NCI-H1105 (cell line): ENCODE data around the gene ANO1.
"Not testable (repeated sequence)": the region's sequence is repeated elsewhere in the genome, so short reads cannot be mapped to it uniquely, and the experiment has no call there.

Experiments
- DNase-seq: peaks from one replicate; lab custom pipeline; 2025; lab: John Stamatoyannopoulos, UW

Gene ANO1

DNA sequence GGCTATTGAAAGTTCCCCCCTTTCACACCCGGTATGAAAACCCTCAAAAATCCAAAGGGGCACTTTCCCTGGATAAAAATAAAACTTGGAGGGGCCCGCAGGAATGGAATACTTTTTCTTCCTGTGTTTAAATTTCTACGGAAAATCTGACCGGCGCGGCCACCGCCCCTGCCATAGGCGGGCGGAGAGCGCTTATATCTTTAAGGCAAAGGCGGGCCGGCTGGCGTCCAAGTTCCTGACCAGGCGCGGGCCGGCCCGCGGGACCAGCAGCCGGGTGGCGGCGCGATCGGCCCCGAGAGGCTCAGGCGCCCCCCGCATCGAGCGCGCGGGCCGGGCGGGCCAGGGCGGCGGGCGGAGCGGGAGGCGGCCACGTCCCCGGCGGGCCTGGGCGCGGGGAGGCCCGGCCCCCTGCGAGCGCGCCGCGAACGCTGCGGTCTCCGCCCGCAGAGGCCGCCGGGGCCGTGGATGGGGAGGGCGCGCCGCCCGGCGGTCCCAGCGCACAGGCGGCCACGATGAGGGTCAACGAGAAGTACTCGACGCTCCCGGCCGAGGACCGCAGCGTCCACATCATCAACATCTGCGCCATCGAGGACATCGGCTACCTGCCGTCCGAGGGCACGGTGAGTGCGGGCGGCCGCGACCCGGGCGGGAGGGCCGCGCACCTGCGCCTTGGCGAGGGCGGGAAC is at the start of gene ANO1:
Gene ANO1, plus strand, starts transcription at position 223 of the 686 bp plus-strand sequence. Its CDS starts 290 bp downstream, at position 513.
- DNase-seq = no peak

DNA sequence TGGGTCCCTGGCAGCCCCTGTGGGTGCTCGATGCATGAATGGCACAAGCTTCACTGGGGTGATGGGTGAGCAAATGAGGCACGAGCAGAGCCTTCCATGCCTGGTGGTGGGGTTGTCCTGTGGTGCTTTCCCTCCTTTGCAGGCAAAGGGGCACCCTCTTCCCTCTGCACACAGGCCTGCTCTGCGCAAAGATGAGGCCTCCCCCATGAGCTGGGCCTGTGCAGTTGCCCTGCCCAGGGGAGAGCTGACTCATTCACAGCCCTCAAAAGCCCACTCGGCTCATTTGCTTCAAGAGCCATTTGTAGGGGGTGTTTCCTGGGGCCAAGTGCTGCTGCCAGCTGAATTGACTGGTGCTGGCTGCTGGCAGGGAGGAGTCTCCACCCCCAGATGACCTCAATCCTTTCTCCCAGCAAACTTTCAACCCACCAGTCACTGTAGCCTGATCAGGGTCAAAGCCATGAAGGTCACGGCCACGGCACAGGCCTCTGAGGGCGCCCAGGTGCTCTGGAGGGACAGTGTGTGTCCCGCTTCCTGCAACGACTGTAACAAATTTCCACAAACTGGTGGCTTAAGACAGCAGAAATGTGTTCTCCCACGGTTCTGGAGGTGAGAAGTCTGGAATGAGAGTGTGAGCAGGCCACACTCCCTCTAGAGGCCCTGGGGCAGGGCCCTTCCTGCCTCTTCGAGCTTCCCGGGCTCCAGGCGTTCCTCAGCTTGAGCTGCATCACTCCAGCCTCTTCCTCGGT is 48.8 kb upstream of the ANO1 start:
- DNase-seq = no peak

DNA sequence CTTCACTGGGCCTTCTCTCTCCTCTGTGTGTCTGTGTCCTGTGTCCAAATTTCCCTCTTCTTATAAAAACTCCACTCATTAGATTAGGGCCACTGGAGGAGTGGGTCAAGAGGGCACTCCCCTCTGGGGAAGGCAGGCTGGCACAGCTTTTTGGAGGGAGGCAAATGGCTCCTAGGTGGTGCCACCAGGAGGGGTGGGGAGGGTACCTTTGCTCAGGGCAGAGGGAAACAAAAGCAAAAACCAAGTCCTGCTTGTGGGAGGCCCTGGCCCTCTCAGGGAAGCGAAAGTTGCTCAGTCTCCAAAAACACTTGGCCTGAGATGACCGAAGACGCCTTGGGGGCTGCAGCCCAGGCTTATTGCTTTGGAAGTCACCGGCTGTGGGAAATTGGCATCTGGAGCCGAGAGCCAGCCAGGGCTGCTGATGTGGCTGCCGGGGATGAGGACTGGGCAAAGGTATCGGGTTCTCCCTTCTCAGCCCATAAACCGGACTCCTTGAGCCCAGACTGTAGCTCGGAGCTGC is 48.2 kb upstream of the ANO1 start:
- DNase-seq = no peak

DNA sequence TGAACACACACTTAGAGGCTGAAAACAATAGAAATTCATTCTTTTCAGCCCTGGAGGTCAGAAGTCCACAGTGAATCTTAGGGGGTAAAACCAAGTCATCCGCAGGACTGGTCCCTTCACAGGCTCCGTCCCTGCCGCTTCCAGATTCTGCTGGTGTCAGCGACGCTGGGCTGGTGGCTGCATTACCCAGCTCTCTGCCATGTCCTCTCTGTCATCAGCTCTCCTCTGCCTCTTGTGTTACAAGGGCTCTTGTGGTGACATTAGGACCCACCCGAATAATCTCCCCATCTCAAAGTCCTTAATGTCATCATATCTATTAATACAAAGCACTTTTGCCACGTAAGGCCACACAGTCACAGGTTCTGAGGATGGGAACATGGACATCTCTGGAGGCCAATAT is 47.7 kb upstream of the ANO1 start:
- DNase-seq = no peak

DNA sequence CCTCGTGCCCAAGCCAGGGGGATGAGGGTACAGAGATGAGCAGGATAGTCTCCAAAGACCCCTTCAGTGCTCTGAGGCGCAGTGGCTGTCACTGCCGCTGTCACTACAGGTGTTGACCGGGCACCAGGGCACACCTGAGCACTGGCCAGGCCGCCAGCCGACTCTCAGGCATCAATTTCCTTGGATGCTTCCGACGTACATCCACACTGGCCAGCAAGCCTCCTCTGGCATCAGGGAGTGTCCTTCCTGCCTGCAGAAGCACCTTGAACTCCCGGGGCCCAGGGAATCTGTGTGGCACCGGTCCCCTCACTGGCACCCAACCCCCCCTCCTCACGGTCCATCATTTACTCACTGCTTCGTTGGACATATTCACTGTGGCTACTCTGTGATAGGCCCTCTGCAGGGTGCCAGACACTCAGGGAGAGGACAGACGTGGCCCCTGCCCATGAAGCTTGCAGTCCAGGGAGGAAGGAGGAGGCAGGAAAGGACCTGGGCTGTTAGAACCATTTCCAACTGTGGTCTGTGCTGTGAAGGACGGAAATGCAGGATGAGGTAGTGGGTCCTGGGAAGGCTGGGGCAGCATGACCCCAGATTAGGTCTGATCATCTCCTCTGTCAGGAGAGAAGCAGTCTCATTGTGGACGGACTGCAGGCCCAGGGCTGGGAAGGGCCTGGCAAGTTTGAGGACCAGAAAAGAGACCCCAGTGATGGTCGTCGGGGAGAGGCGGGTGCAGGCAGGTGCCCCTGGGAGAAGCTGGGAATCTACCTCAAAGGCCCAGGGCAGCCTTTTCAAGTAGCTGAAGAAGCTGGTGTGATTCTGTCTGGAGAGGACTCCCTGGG is 46.3 kb upstream of the ANO1 start:
- DNase-seq = no peak

DNA sequence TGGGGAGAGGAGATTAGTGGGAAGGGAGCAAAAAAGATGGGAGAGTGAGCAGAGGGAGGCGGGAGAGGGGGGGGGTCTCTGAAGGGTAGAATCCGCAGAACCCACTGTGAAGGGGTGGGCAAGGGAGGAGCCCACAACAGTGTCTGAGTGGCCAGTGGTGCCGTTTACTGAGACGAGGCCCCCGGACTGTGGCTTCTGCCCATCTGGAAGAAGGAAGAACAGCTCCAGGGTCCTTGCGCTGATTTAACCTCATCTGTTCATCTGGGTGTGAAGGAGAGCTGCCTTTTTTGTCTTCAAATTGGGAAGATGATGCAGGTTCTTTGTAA is 45.7 kb upstream of the ANO1 start:
- no peak for DNase-seq

DNA sequence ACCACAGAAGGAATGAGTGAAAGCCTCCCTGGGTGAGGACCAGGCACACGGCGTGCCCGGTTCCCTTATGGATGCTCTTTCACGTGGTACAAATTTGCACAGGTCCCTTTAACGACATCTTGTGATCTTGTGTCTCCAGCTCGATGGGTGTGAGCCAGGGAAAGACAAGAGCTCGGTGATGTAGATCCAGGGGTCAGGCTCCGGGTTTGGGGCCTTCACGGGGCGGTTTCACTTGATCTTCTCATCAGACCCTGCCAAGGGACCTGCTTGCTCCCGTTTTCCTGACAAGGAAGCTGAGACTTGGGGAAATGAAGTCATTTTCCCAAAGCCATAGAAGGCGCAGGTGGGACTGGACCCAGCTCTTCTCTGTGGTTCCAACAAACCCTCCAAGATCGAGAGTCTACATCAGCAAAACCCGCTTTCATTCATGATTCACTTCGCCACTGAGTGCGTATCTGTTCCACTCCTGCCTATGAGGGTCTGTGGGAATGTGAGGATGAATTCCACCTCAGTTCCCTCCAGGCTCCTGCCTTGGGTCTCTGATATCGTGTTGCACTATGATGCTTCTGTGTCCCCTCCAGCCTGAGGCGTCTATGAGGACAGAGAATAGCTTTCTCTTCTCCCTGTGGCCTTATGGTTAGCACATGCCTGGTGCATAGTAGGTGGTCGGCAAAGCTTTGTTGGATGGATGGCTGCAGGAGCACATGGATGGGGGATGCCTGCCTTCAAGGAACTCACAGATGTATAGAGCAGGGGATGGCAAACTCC is 45.0 kb upstream of the ANO1 start:
- no peak for DNase-seq

DNA sequence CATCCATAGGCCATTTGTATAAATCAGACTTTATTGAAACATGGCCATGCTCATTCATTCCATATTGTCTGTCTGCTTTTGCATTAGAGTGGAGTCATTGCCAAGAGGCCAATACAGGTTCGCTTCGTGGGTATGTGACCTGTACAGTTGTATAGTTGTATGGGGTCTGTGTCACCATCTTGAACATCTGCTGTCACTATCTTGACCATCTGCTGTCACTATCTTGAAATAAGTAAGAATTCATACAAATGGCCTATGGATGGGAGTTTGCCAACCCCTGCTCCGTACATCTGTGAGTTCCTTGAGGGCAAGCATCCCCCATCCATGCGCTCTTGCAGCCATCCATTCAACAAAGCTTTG is 44.4 kb upstream of the ANO1 start:
- DNase-seq = no peak

DNA sequence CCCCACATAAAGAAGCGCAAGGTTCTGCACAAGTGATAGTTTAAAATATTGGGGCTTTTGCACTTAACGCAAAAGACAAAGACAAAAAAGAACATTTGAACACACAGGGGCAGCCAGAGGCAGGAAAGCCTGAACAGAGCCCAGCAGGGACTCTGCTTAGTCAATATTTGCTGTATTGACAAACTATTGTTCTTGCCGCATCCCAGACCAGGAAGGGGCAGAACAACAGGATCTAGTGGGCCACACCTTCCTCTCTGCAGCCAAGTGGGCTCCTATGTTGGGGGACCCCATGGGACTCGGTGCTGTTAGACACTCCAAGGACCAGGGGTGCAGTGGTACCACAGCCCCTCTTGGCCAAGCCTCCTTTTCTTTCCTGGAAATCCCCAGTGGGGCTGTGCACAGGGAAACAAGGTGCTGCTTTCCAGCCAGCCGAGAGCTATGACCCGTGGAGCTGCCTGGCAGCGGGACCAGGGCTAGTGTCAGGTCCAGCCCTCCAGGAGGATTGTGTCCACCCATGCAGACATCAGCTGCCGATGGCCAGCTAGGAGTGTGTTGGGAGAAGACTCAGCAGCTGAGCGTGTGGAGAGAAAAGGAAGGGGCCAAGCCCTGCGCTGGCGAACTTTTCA is 43.3 kb upstream of the ANO1 start:
- DNase-seq = no peak

DNA sequence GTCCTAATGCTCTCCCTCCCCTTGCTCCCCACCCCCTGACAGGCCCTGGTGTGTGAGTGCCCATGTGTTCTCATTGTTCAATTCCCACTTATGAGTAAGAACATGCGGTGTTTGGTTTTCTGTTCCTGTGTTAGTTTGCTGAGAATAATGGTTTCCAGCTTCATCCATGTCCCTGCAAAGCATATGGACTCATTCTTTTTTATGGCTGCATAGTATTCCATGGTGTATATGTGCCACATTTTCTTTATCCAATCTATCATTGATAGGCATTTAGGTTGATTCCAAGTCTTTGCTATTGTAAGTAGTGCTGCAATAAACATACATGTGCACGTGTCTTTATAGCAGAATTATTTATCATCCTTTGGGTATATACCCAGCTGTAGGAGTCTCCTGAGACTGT is 42.5 kb upstream of the ANO1 start:
- DNase-seq = not testable (repeated sequence)

DNA sequence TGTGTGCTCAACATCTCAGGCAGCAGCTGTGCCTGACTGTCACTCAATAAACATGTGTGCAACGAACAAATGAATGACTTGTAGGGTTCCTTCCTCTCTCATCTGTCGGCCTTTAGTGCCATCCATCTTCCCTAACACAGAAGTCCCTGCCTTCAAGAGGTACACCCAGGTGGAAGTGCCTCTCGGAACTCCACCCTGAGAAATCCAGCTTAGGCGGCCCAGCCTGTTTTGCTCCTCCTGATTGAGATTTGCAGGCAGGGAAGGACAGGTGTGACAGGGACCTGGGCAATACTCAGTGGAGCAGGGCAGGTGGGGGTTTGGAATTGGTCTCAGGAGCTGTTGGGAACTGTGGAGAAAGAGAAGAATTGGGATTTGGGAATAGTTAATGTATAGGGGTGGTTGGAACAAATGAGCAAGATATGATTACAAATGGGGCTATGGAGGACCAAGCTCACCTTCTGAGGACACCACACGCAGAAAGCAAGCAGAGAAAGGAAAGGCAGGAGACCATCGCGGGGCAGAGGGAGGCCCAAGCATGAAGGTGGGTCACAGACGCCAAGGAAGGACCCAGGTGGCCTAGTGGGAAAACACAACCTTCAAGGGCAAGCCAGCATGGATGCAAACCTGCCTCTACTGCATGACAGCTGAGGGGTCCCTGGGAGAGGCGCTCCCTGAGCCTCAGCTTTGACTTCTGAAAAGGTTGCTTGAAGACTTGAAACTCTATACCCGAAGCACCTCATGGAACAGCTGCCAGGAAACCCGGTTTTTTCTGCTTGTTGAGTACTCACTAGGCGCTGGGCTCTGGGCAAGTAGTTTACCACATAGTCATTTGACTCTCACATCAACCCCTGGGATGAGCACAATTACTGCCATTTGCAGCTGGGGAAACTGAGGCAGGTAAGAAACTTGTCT is 40.9 kb upstream of the ANO1 start:
- DNase-seq = no peak

DNA sequence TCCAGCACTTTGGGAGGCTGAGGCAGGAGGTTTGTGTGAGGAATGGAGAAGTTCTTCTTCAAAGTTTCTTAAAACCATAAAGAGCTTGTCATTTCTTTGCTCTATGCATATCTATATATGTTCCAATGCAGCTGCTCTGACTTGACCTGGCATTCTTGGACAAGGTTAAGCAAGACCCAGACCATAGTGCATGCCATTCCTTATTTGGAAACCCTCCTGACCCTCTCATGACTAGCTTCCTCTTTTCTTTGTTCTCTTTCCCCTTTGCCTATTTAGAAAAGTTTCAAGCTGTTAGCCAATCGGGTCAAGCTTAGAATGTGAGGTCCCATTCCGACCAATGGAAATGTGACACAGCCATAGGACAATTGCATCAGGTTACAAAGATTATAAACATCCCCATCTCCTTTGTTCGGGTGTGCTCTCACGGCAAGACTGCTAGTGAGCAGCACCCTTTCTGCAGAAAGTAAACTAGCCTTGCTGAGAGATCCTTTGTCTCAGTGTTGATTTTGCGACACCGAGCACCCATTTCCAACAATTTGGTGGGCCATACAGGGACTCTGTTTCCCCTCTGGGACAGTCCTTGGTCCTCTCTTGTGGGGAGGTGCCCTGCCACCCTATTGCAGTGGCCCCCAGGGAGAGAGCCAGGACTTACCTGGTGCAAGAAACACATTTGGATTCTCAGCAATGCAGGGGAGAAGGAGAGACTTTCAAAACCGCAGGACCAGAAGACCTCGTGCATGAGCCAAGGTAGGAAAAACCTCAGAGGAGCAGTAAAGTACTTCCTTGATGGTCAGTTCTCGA is 39.9 kb upstream of the ANO1 start:
- no peak for DNase-seq

DNA sequence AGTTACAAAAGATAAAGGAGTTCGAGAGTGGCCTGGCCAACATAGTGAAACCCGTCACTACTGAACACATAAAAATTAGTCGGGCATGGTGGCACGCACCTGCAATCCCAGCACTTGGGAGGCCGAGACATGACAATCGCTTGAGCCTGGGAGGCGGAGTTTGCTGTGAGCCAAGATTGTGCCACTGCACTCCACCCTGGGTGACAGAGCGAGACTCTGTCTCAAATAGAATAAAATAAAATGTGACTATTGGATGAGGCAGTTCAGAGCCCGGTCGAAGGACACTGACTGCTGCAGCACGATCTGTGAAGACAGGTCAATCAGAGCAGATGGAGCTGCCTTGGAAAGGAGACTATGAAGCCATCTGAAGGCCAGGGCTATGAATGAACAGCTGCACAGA is 37.7 kb upstream of the ANO1 start:
- no peak for DNase-seq

DNA sequence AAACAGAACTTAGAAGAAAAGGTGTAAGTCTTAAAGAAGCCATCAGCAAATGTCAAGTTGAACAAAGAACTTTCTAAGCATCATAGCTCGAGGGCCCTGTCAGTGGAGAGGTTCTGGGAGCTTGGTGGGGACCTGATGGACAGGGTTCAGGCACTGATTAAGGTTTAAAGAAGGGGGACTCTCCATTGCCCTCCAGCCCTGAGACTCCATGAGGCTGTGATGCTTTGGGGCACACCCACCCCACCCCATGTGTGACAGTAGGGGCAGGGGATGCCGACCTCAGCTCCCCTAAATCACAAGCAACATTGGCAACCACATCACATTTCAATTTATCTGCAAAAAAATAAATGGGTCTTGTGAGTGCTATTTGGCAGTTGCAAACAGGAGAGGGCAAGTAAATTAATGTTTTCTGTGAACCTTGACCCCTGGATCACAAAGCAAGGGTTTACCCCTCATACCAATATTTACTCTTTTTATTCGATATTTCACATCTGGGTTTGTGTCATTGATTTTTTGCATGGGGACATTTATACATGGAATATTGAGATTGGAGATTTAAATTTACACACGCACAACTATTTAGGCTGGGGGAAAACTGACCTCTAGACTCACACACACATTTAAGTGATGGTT is 37.1 kb upstream of the ANO1 start:
- DNase-seq = no peak

DNA sequence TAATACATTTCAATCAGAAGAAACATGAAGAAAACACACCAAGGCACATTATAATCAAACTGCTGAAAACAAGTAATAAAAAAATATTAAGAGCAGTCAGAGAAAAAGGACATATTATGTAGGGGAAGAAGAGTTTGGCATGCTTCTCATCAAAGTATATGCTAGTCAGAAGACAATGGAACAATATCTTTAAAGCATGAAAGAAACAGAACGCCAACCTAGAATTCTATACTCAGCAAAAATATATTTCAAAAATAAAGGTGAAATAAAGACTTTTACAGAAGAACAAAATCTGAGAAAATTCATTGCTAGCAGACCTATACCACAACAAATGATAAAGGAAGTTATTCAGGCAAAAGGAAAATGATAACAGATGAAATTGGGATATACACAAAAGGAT is 34.6 kb upstream of the ANO1 start:
- no peak for DNase-seq

DNA sequence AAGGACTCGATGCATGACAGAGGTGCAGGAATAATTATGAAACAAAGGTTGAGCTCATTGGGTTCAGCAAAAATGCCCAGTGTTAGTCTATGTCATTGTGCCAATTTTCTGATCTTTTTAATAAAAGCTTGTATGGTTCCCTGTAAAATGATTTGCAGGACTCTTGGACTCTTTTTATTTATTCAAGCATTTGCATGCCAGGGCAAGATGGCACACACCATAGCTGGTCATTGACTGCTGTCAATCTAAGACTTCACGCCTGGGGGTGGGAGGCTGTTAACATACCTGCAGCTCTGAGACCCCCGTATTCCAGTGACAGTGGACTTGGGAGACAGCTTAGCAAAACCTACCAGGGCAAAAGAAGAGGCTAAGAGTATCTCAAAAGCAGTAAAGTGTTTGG is 32.0 kb upstream of the ANO1 start:
- DNase-seq = no peak

DNA sequence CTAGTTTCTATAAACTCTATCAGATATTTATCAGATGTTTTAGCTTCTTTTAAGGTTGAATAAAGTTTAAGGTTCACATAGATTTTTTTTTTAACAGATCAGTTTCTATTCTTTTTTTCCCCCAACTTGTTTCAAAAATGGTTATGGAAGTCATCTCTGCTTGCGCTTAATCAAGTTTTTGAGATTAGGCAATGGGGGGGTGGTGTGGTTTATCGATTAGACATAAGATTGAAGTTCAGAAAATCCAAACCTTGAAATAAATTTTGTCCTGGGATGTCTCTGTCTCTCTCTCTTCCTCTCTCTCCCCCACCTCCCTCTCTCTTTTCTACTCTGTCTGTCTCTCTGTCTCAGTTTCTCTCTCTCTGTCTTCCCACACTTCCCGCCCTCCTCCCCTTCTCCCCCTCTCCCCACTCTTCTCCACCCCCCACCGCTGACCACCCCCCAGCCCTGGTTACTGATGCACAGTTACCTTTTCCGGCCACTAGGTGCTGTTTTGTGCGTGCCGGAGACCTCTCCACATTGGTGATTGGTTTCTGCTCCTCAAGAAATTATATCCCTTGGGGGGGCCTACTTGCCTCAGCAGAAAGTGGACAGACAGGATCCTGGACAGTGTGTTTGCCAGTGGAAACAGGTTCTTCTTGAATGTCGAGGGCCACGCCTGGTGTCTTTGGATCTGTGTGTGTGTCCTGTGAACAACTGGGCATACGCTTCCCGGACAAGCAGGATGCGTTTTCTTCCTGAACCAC is 29.7 kb upstream of the ANO1 start:
- DNase-seq = no peak

DNA sequence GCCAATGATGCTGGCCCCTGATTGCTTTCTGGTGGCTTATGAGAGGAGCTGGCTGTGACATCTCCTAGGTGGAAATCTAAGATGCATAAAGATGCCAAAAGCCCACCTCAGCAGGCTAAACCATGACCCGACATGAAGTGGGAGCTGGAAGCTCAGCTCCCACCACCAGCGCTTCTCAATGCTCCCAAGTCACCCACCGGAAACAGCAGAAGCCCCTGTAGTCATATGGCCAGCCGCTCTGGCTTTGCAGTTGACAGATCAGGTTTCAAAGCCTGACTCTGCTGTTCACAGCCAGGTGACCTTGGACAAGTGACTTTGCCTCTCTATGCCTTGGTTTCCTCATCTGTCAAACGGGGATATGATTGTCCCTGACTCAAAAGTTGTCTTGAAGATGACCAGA is 29.1 kb upstream of the ANO1 start:
- DNase-seq = no peak

DNA sequence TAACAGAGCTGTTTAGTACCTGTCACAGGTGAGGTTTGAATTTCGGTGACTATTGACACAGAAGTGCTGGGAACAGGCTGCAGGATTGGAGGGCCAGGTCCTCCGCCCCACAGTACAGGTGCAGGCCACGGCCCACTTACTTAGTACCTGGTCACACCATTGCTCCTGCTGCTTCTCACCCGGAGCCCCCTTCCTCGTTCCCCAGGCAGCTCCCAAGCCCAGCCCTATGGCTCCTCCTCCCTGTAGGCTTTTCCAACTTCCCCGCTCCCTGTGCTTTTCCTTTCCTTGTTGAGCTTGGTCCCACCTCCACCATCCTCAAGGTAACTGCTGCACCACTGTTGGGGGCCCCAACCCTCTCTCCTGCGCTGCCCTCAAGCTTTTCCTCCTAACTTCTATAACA is 27.9 kb upstream of the ANO1 start:
- DNase-seq = no peak
